ENCODE measurements around the gene CLGN.

DNA sequence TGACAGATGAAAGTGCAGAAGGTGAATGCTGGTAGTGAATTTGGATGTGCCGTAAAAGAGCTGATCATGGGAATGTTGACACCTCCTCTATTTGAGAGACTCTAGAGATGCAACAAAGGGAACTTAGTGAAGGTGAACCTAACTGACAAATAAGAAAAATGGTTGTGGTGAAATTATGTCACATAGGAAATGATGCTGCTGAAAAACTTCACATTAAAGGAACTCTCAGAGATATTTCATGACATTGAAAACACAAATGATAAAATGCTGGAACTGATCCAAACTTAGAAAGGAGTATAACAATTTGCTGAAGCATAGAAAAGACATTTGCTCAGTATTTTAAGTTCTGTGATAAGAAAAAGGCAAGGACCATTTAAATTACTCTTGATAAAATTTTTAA, 38.7 kb upstream of the CLGN start:
- TF ChIP-seq POLR2A (IDR thresholded peaks at IDR 0.05; ENCODE audit: low read depth, low read length) = no peak
- no peak for TF ChIP-seq POLR2AphosphoS5 (IDR thresholded peaks at IDR 0.05; ENCODE audit: low read depth, low read length)
